ENCODE measurements around the gene SART3.

SART3 gene

GRCh38 chr12:108519558-108519957, 41.4 kb downstream of the SART3 start:
- H3K4me3 ChIP-seq (ENCODE audit: low read depth, low read length), result no peak overlapping the region
- no peak for TF ChIP-seq CTCF (conservative IDR thresholded peaks at IDR 0.05; ENCODE audit: low read depth, low read length)
- DNase-seq (ENCODE audit: low read depth), result no peak

GRCh38 chr12:108518716-108519496, 42.1 kb downstream of the SART3 start:
- H3K4me3 ChIP-seq (ENCODE audit: low read depth, low read length), result no peak overlapping the region
- TF ChIP-seq CTCF (conservative IDR thresholded peaks at IDR 0.05; ENCODE audit: low read depth, low read length), result no peak
- no peak for DNase-seq (ENCODE audit: low read depth)

- no peak for TF ChIP-seq CTCF (conservative IDR thresholded peaks at IDR 0.05; ENCODE audit: low read depth, low read length)
- DNase-seq (ENCODE audit: low read depth), result no peak
Observed at GRCh38 chr12:108518101-108518715, 42.8 kb downstream of the SART3 start.

GRCh38 chr12:108517288-108518100, 43.5 kb downstream of the SART3 start:
- no peak for DNase-seq (ENCODE audit: low read depth)
- no peak overlapping the region for H3K4me3 ChIP-seq (ENCODE audit: low read depth, low read length)
- TF ChIP-seq CTCF (conservative IDR thresholded peaks at IDR 0.05; ENCODE audit: low read depth, low read length), result no peak

More at GRCh38 chr12:108518101-108518715, 42.8 kb downstream of the SART3 start:
- H3K4me3 ChIP-seq (ENCODE audit: low read depth, low read length), result no peak overlapping the region

- DNase-seq (ENCODE audit: low read depth), result peak; percentile 23
- H3K4me3 ChIP-seq (ENCODE audit: low read depth, low read length), result no peak overlapping the region
- TF ChIP-seq CTCF (conservative IDR thresholded peaks at IDR 0.05; ENCODE audit: low read depth, low read length), result peak; percentile 32
Observed at GRCh38 chr12:108516511-108517275, 44.3 kb downstream of the SART3 start.

- no peak for TF ChIP-seq CTCF (conservative IDR thresholded peaks at IDR 0.05; ENCODE audit: low read depth, low read length)
- no peak for DNase-seq (ENCODE audit: low read depth)
- H3K4me3 ChIP-seq (ENCODE audit: low read depth, low read length), result peak overlapping the region; percentile 92
Observed at GRCh38 chr12:108515916-108516315, 45.1 kb downstream of the SART3 start.

Data from choroid plexus epithelial cell (primary cell).